HCT116 (cell line): ENCODE results near the gene PKN2. TPM values are rescaled to one million over a fixed set of nuclear protein-coding genes. Genes with fewer than 3 reads are reported as not detected.
"Not testable (repeated sequence)": the region's sequence is repeated elsewhere in the genome, so short reads cannot be mapped to it uniquely, and the experiment has no call there.

Experiments used
- ATAC-seq: fragments of 200-7000 bp; cut with Tn5 transposase; 2 replicates; pipeline ENCODE4 v1.9.1; 2020; ENCODE audit warnings: mild to moderate bottlenecking, moderate library complexity
- BruUV-seq: library from RNA; stranded (reverse); fragments of 400-500 nt; replicated peaks from 2 replicates; lab custom pipeline; 2021; lab: Mats Ljungman, UMichigan
- CTCF ChIA-PET: fragments of 300-600 bp; sonication (Branson Sonifier 250); formaldehyde crosslinking; loops from one replicate; lab custom pipeline; 2021; ENCODE audit warnings: antibody characterized with exemption; lab: Charles Lee
- POLR2A ChIA-PET: fragments of 300-600, 350-600 bp; sonication (Branson Sonifier 250); formaldehyde crosslinking; loops from one replicate; lab custom pipeline; 2021; ENCODE audit warnings: antibody characterized with exemption; lab: Charles Lee
- RAD21 ChIA-PET, 2 experiments: fragments of 300-600 bp; sonication (Branson Sonifier 250); formaldehyde crosslinking; loops; one replicate each; lab custom pipeline; 2023; ENCODE audit warnings: low total read pairs in 2 of 2; ENCODE audit not compliant: uncharacterized antibody in 2 of 2, unreplicated experiment in 2 of 2, low non-redundant PET in 1 of 2; lab: Charles Lee
- DNase-seq: peaks from one replicate; pipeline ENCODE4 v3.0.0-alpha.2; 2010; ENCODE audit warnings: low read depth, low spot score
- H2AFZ ChIP-seq: fragments of 200-600 bp; shearing (Covaris generic), sonication (generic); 2 replicates; pipeline ENCODE4 v1.6.1; 2017; ENCODE audit warnings: low read depth, mixed run types, mixed read lengths, antibody characterized with exemption, low read length; ENCODE audit not compliant: poor library complexity, severe bottlenecking
- H3K27ac ChIP-seq: 2 replicates; pipeline ENCODE4 v1.5.1; 2012; ENCODE audit warnings: low read depth, low read length
- H3K27me3 ChIP-seq: fragments of 200-600 bp; sonication (generic); 2 replicates; pipeline ENCODE4 v1.6.1; 2016; ENCODE audit warnings: mixed run types, low read length, mixed read lengths; ENCODE audit not compliant: insufficient read depth
- H3K36me3 ChIP-seq, 2 experiments: fragments of 200-500 bp in 1 of 2; fragments of 200-600 bp in 1 of 2; sonication (Bioruptor generic) in 1 of 2; sonication (generic) in 1 of 2; 2 replicates each; pipeline versions ENCODE4 v1.5.1 to v1.6.1; 2014 to 2016; ENCODE audit warnings: low read length in 2 of 2, inconsistent platforms in 1 of 2, mixed read lengths in 1 of 2, mixed run types in 1 of 2; ENCODE audit not compliant: insufficient read depth in 2 of 2, control insufficient read depth in 1 of 2
- H3K4me1 ChIP-seq, 2 experiments: fragments of 200-600 bp in 1 of 2; sonication (generic) in 1 of 2; 2 replicates each; pipeline versions ENCODE4 v1.5.1 to v1.6.1; 2012 to 2017; ENCODE audit warnings: low read length in 2 of 2, inconsistent platforms in 1 of 2, mild to moderate bottlenecking in 1 of 2, mixed read lengths in 1 of 2, mixed run types in 1 of 2, moderate library complexity in 1 of 2; ENCODE audit not compliant: insufficient read depth in 2 of 2, control insufficient read depth in 1 of 2
- H3K4me2 ChIP-seq: fragments of 200-600 bp; sonication (generic); 2 replicates; pipeline ENCODE4 v1.6.1; 2017; ENCODE audit warnings: mixed run types, low read length, mixed read lengths
- H3K4me3 ChIP-seq, 2 experiments: fragments of 200-600 bp in 1 of 2; sonication (generic) in 1 of 2; replicated peaks in 1 of 2; 2 replicates each; pipeline ENCODE4 v1.5.1; 2011 to 2016; ENCODE audit warnings: low read length in 2 of 2, control low read depth in 1 of 2, low read depth in 1 of 2, mild to moderate bottlenecking in 1 of 2, mixed read lengths in 1 of 2, mixed run types in 1 of 2
- H3K79me2 ChIP-seq: fragments of 200-600 bp; sonication (generic); 2 replicates; pipeline ENCODE4 v1.6.1; 2017; ENCODE audit warnings: mild to moderate bottlenecking, mixed run types, low read length, moderate library complexity, mixed read lengths; ENCODE audit not compliant: insufficient read depth
- H3K9ac ChIP-seq: fragments of 200-600 bp; sonication (generic); 2 replicates; pipeline ENCODE4 v1.6.1; 2016; ENCODE audit warnings: low read length, mixed read lengths
- H3K9me2 ChIP-seq: fragments of 200-600 bp; sonication (generic), shearing (Covaris generic); 2 replicates; pipeline ENCODE4 v1.6.1; 2017; ENCODE audit warnings: mixed run types, mild to moderate bottlenecking, moderate library complexity; ENCODE audit not compliant: insufficient read depth
- H3K9me3 ChIP-seq, 2 experiments: fragments of 200-500 bp in 1 of 2; fragments of 200-600 bp in 1 of 2; sonication (Bioruptor generic) in 1 of 2; sonication (generic) in 1 of 2; 2 replicates each; pipeline ENCODE4 v1.6.1; 2014 to 2017; ENCODE audit warnings: low read length in 2 of 2, mixed read lengths in 2 of 2, inconsistent platforms in 1 of 2, low read depth in 1 of 2, mild to moderate bottlenecking in 1 of 2, mixed run types in 1 of 2, moderate library complexity in 1 of 2; ENCODE audit not compliant: control insufficient read depth in 1 of 2, insufficient read depth in 1 of 2
- H4K20me1 ChIP-seq: fragments of 200-600 bp; sonication (generic), shearing (Covaris generic); 2 replicates; pipeline ENCODE4 v1.6.1; 2017; ENCODE audit warnings: mixed run types, mild to moderate bottlenecking, moderate library complexity; ENCODE audit not compliant: insufficient read depth
- ATF3 ChIP-seq: IDR thresholded peaks from 2 replicates; pipeline ENCODE4 v1.6.1; 2012
- CBX3 ChIP-seq: IDR thresholded peaks from 2 replicates; pipeline ENCODE4 v1.6.1; 2012; ENCODE audit warnings: low read depth
- CEBPB ChIP-seq: IDR thresholded peaks from 2 replicates; pipeline ENCODE4 v1.6.1; 2012; ENCODE audit warnings: low read depth
- EGR1 ChIP-seq: IDR thresholded peaks from 2 replicates; pipeline ENCODE4 v1.6.1; 2012; ENCODE audit warnings: low read depth
- ELF1 ChIP-seq: IDR thresholded peaks from 2 replicates; pipeline ENCODE4 v1.6.1; 2012; ENCODE audit warnings: low read depth, borderline replicate concordance
- EZH2phosphoT487 ChIP-seq: fragments of 200-600 bp; IDR thresholded peaks from 2 replicates; pipeline ENCODE4 v1.6.1; 2018; ENCODE audit warnings: antibody characterized with exemption, borderline replicate concordance
- FOSL1 ChIP-seq: IDR thresholded peaks from 2 replicates; pipeline ENCODE4 v1.6.1; 2012; ENCODE audit warnings: low read depth
- JUND ChIP-seq: IDR thresholded peaks from 2 replicates; pipeline ENCODE4 v1.6.1; 2012
- POLR2A ChIP-seq: IDR thresholded peaks from 2 replicates; pipeline ENCODE4 v1.7.0; 2011; ENCODE audit warnings: borderline replicate concordance; ENCODE audit not compliant: insufficient read depth, insufficient read length; ENCODE audit errors: extremely low read depth
- POLR2AphosphoS5 ChIP-seq: IDR thresholded peaks from 2 replicates; pipeline ENCODE4 v1.6.1; 2011; ENCODE audit warnings: mild to moderate bottlenecking, low read depth, low read length, moderate library complexity
- RAD21 ChIP-seq: IDR thresholded peaks from 2 replicates; pipeline ENCODE4 v1.6.1; 2012; ENCODE audit warnings: low read depth, mild to moderate bottlenecking
- SIN3A ChIP-seq: IDR thresholded peaks from 2 replicates; pipeline ENCODE4 v1.6.1; 2012; ENCODE audit warnings: low read depth
- SP1 ChIP-seq: IDR thresholded peaks from 2 replicates; pipeline ENCODE4 v1.6.1; 2012; ENCODE audit warnings: low read depth
- SRF ChIP-seq: IDR thresholded peaks from 2 replicates; pipeline ENCODE4 v1.6.1; 2012; ENCODE audit warnings: low read depth
- YY1 ChIP-seq: IDR thresholded peaks from 2 replicates; pipeline ENCODE4 v1.6.1; 2011; ENCODE audit warnings: low read length, low read depth, moderate library complexity, mild to moderate bottlenecking; ENCODE audit not compliant: insufficient replicate concordance; ENCODE audit errors: extremely low read depth
- ZBTB33 ChIP-seq: IDR thresholded peaks from 2 replicates; pipeline ENCODE4 v1.6.1; 2011; ENCODE audit warnings: mild to moderate bottlenecking, low read length, moderate library complexity; ENCODE audit not compliant: insufficient replicate concordance; ENCODE audit errors: extremely low read depth
- ZFX ChIP-seq: fragments of 450-650 bp; IDR thresholded peaks from 2 replicates; pipeline ENCODE4 v1.6.1; 2017
- intact Hi-C: fragments of 100-400 bp; cut with micrococcal nuclease; formaldehyde crosslinking; loops from 2 replicates; pipeline ENCODE4 v1.10.0; 2022
- total RNA-seq: library from RNA; stranded (reverse); gene quantifications from one replicate; pipeline ENCODE4 v1.2.1, GENCODE V29; 2021; ENCODE audit not compliant: unreplicated experiment
- TF ChIP-seq, protein P1 (sequence below), 3 experiments: fragments of 200-600 bp in 1 of 3; sonication (generic) in 1 of 3; IDR thresholded peaks in 2 of 3; conservative IDR thresholded peaks in 1 of 3; 2 replicates each; pipeline ENCODE4 v1.5.1; 2012 to 2017; ENCODE audit warnings: low read depth in 2 of 3, low read length in 2 of 3, antibody characterized with exemption in 1 of 3, borderline replicate concordance in 1 of 3, control low read depth in 1 of 3, mild to moderate bottlenecking in 1 of 3, mixed read lengths in 1 of 3, mixed run types in 1 of 3, moderate library complexity in 1 of 3; ENCODE audit not compliant: insufficient read depth in 1 of 3
- TF ChIP-seq, protein P2 (sequence below): IDR thresholded peaks from 2 replicates; pipeline ENCODE4 v1.6.1; 2012

Gene PKN2
- total RNA-seq, 1 experiment from 2014 or later, result 44.3 TPM

- intact Hi-C loops, DNase-seq, CTCF ChIA-PET, H3K27me3 ChIP-seq, H3K9me3 ChIP-seq, H3K9ac ChIP-seq, H3K27ac ChIP-seq, H3K4me1 ChIP-seq, ATAC-seq, H3K4me3 ChIP-seq, H4K20me1 ChIP-seq, BruUV-seq, H3K9me2 ChIP-seq, H3K4me2 ChIP-seq, H2AFZ ChIP-seq: not testable (repeated sequence)
- Histone ChIP-seq H3K79me2 (peaks cover 66% of the 10 kb centered on the region), H3K36me3 (peaks cover 16 to 25% of the 10 kb centered on the region in 2 experiments; a peak in 3 of 4 replicates)
- POLR2A ChIA-PET, result interaction anchor here (3.8 kb wide), 1 partner anchor 11 kb away, joined by 15 read pairs; the partner anchor contains the start of gene GTF2B
- RAD21 ChIA-PET, result interaction anchor here in 1 of 2 experiments (0.7 kb wide), 1 partner anchor 874 kb away, joined by 5 read pairs; no protein-coding TSS in a partner anchor
These were observed 196.6 kb downstream of the PKN2 start for GRCh38 chr1:88880717-88881116.

DNA sequence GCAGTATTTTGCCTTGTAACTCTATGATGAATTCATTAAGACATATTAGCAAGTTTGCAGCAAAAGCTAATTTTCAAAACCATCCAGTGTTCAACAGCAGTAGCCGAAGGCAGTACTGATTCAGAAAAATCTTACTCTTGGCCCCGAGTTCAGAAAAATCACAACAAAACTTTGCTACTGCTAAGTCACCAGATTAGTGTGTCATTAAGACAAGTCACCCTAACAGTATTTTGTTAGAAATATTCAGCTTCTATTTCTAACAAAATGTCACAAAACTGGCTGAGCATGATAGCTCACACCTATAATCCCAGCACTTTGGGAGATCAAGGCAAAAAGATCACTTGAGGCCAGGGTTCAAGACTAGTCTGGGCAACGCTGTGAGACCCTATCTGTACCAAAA lies 199.1 kb downstream of the PKN2 start:
- ATAC-seq (no peak), DNase-seq (no peak)
- H3K4me2 ChIP-seq, result no peak overlapping the region
- H3K9ac ChIP-seq, result no peak overlapping the region
- BruUV-seq, result no TSS peak
- RAD21 ChIA-PET, result no interaction called here
- no peak overlapping the region for H2AFZ ChIP-seq
- no peaks in the 10 kb centered on the region for H3K27me3 ChIP-seq
- no peaks in the 10 kb centered on the region for H3K4me1 ChIP-seq
- H3K27ac ChIP-seq, result no peak overlapping the region
- intact Hi-C loops, result no loop called here
- no peaks in the 10 kb centered on the region for H3K9me3 ChIP-seq
- H3K9me2 ChIP-seq, result no peaks in the 10 kb centered on the region
- CTCF ChIA-PET, result no interaction called here
- POLR2A ChIA-PET, result interaction anchor here (3.8 kb wide), 1 partner anchor 8 kb away, joined by 15 read pairs; the partner anchor contains the start of gene GTF2B
- H3K36me3 ChIP-seq, result peaks cover 29 to 33% of the 10 kb centered on the region in 2 experiments; a peak in 3 of 4 replicates
- no peak for TF ChIP-seq YY1
- TF ChIP-seq SP1, result no peak
- no peak for TF ChIP-seq ZBTB33
- no peak for TF ChIP-seq EGR1
- no peak for TF ChIP-seq POLR2A
- TF ChIP-seq ZFX, result no peak
- no peak for TF ChIP-seq POLR2AphosphoS5
- TF ChIP-seq JUND, result no peak
- no peak for TF ChIP-seq SIN3A
- no peak for TF ChIP-seq CBX3
- no peak for TF ChIP-seq CEBPB
- TF ChIP-seq SRF, result no peak
- no peak for TF ChIP-seq ATF3
- no peak for TF ChIP-seq FOSL1
- TF ChIP-seq, protein P1, sequence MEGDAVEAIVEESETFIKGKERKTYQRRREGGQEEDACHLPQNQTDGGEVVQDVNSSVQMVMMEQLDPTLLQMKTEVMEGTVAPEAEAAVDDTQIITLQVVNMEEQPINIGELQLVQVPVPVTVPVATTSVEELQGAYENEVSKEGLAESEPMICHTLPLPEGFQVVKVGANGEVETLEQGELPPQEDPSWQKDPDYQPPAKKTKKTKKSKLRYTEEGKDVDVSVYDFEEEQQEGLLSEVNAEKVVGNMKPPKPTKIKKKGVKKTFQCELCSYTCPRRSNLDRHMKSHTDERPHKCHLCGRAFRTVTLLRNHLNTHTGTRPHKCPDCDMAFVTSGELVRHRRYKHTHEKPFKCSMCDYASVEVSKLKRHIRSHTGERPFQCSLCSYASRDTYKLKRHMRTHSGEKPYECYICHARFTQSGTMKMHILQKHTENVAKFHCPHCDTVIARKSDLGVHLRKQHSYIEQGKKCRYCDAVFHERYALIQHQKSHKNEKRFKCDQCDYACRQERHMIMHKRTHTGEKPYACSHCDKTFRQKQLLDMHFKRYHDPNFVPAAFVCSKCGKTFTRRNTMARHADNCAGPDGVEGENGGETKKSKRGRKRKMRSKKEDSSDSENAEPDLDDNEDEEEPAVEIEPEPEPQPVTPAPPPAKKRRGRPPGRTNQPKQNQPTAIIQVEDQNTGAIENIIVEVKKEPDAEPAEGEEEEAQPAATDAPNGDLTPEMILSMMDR (IDR thresholded peaks at IDR 0.05 in 2 of 3, conservative IDR thresholded peaks at IDR 0.05 in 1 of 3; ENCODE audit: borderline replicate concordance in 1 of 3, insufficient read depth in 1 of 3, low read depth in 2 of 3, low read length in 2 of 3), result no peak
- TF ChIP-seq ELF1, result no peak
- TF ChIP-seq RAD21, result no peak
- no peak for TF ChIP-seq EZH2phosphoT487
- TF ChIP-seq, protein P2, sequence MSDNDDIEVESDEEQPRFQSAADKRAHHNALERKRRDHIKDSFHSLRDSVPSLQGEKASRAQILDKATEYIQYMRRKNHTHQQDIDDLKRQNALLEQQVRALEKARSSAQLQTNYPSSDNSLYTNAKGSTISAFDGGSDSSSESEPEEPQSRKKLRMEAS, result no peak
- no peak overlapping the region for H3K4me3 ChIP-seq
- H3K79me2 ChIP-seq, result peaks cover 62% of the 10 kb centered on the region
- no peaks in the 10 kb centered on the region for H4K20me1 ChIP-seq
